SU-DHL-6 (cell line): ENCODE results near the gene GALNT9.

Experiments
- H2AFZ ChIP-seq: fragments of 200-600 bp; sonication (generic); 2 replicates; pipeline ENCODE4 v1.6.1; 2014; ENCODE audit warnings: low read depth, mild to moderate bottlenecking, moderate library complexity, mixed read lengths, antibody characterized with exemption, low read length; ENCODE audit not compliant: severe bottlenecking
- H3F3A ChIP-seq: fragments of 200-600 bp; shearing (Covaris generic); 2 replicates; pipeline ENCODE4 v1.6.0; 2016; ENCODE audit warnings: antibody characterized with exemption, mild to moderate bottlenecking; ENCODE audit not compliant: insufficient read depth
- H3K27ac ChIP-seq: fragments of 200-600 bp; sonication (generic); 2 replicates; pipeline ENCODE4 v1.5.1; 2016; ENCODE audit warnings: low read depth, mild to moderate bottlenecking, low read length, moderate library complexity, mixed read lengths
- H3K27me3 ChIP-seq: fragments of 200-600 bp; sonication (generic), shearing (Covaris generic); 2 replicates; pipeline ENCODE4 v1.6.0; 2014; ENCODE audit warnings: mild to moderate bottlenecking, low read length
- H3K36me3 ChIP-seq: fragments of 200-600 bp; sonication (generic); 2 replicates; pipeline ENCODE4 v1.6.1; 2014; ENCODE audit warnings: mild to moderate bottlenecking, low read length, mixed read lengths
- H3K4me2 ChIP-seq: fragments of 300-600, 200-600 bp; shearing (Covaris generic), sonication (generic); 2 replicates; pipeline ENCODE4 v1.6.0; 2014; ENCODE audit warnings: low read length, low read depth, mild to moderate bottlenecking; ENCODE audit not compliant: poor library complexity, severe bottlenecking
- H3K4me3 ChIP-seq: fragments of 200-600 bp; sonication (generic); 2 replicates; pipeline ENCODE4 v1.5.1; 2014; ENCODE audit warnings: antibody characterized with exemption, low read length, mild to moderate bottlenecking, mixed read lengths; ENCODE audit not compliant: insufficient read depth, poor library complexity, severe bottlenecking
- H3K79me2 ChIP-seq: fragments of 200-600 bp; sonication (generic); 2 replicates; pipeline ENCODE4 v1.6.1; 2014; ENCODE audit warnings: mild to moderate bottlenecking, low read length, moderate library complexity; ENCODE audit not compliant: insufficient read depth
- H3K9ac ChIP-seq: fragments of 200-600 bp; sonication (generic); 2 replicates; pipeline ENCODE4 v1.7.0; 2014; ENCODE audit warnings: mild to moderate bottlenecking, low read length
- H3K9me2 ChIP-seq: fragments of 200-600 bp; sonication (generic); replicated peaks from 2 replicates; pipeline ENCODE4 v1.6.1; 2014; ENCODE audit warnings: low read length; ENCODE audit not compliant: insufficient read depth
- H3K9me3 ChIP-seq: fragments of 200-600 bp; sonication (generic); 2 replicates; pipeline ENCODE4 v1.6.1; 2014; ENCODE audit warnings: low read length, mixed read lengths; ENCODE audit not compliant: insufficient read depth
- H4K20me1 ChIP-seq: fragments of 200-600 bp; sonication (generic); 2 replicates; pipeline ENCODE4 v1.6.1; 2014; ENCODE audit warnings: low read depth, mild to moderate bottlenecking, antibody characterized with exemption, low read length, moderate library complexity, mixed read lengths
- CTCF ChIP-seq: fragments of 200-600 bp; sonication (generic); IDR thresholded peaks from one replicate; pipeline ENCODE4 v1.5.1; 2017; ENCODE audit warnings: antibody characterized with exemption, mild to moderate bottlenecking, low read length, moderate library complexity; ENCODE audit not compliant: insufficient read depth, poor library complexity, severe bottlenecking
- EZH2phosphoT487 ChIP-seq: fragments of 200-600 bp; sonication (generic), shearing (Covaris generic); conservative IDR thresholded peaks from 2 replicates; pipeline ENCODE4 v1.6.1; 2018; ENCODE audit warnings: mild to moderate bottlenecking, antibody characterized with exemption, low read length, moderate library complexity, mixed read lengths

Gene GALNT9

DNA sequence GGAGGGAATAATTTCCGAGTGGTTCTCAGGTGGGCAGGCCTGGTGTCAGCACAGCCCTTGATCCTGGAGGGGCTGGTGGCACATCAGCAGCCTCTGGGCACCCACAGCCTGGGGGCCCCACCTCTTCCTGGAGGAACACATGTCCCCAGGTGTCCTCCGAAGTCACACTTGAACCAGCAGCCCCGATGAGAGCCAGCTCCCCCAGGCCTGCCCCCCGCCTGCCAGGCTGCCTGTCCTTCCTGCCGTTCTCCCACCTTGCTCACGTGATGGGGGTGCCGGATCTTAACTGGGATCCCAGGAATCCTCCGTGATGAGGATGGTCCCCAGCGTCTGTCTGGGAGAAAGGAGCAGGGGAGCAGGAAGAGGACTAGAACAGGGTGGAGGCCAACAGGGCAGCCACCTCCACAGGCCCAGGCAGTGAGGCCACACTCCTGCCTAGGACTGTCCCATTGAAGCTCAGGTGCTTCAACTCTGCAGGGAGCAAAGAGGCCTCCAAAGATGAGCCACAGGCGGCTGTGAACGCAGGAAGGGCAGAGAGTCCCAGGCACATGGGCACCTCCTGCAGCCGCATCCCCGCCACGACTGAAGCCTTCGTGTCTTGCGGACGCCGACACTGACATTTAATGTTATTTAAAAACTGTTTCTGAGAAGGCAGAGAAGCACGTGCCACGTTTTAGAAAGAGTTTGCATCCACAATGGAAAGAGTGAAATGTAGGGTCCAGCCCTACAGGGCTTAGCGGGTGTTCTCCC lies 77.5 kb downstream of the GALNT9 start:
- Histone ChIP-seq H4K20me1 (no peaks in the 10 kb centered on the region), H3K27ac (no peak overlapping the region), H3K79me2 (no peaks in the 10 kb centered on the region), H3K9me2 (no peaks in the 10 kb centered on the region), H3K36me3 (no peaks in the 10 kb centered on the region), H3K27me3 (no peaks in the 10 kb centered on the region), H3K9ac (no peak overlapping the region), H3F3A (no peaks in the 10 kb centered on the region), H3K4me2 (no peak overlapping the region), H3K9me3 (no peaks in the 10 kb centered on the region), H2AFZ (no peak overlapping the region), H3K4me3 (no peak overlapping the region)
- TF ChIP-seq EZH2phosphoT487 (no peak), CTCF (no peak)

DNA sequence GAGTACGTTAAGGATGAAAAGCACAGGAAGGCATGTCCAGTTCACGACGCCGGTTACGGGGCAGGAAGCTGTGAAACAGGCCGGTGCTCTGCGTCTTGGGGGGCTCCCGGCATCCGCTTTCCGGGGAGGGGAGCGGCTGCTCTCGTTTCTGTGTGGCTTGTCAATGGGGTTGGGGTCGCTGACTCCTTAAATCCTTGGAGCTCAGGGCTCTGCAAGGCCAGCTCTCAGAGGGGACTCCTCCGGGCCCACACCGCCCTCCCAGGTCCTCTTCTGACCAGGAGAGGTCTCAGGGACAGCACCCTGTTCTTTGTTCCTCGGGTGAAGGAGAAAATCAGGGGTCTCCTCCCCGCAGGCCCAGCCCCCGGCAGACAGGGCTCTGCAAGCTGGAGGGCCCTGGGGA lies 78.1 kb downstream of the GALNT9 start:
- no peak overlapping the region for H3K4me3 ChIP-seq
- no peak overlapping the region for H3K27ac ChIP-seq
- no peaks in the 10 kb centered on the region for H3K9me3 ChIP-seq
- no peaks in the 10 kb centered on the region for H3F3A ChIP-seq
- no peaks in the 10 kb centered on the region for H3K27me3 ChIP-seq
- no peak overlapping the region for H3K4me2 ChIP-seq
- H2AFZ ChIP-seq = no peak overlapping the region
- no peak overlapping the region for H3K9ac ChIP-seq
- H4K20me1 ChIP-seq = no peaks in the 10 kb centered on the region
- H3K36me3 ChIP-seq = no peaks in the 10 kb centered on the region
- TF ChIP-seq CTCF (no peak), EZH2phosphoT487 (no peak)
- H3K79me2 ChIP-seq = no peaks in the 10 kb centered on the region
- no peaks in the 10 kb centered on the region for H3K9me2 ChIP-seq

GRCh38 chr12:132250707-132251106 lies 78.7 kb downstream of the GALNT9 start:
- Histone ChIP-seq H4K20me1 (no peaks in the 10 kb centered on the region), H3K4me3 (no peak overlapping the region), H3K36me3 (no peaks in the 10 kb centered on the region), H3F3A (no peaks in the 10 kb centered on the region), H3K79me2 (no peaks in the 10 kb centered on the region), H3K27me3 (no peaks in the 10 kb centered on the region), H3K27ac (no peak overlapping the region), H2AFZ (no peak overlapping the region), H3K9me3 (no peaks in the 10 kb centered on the region), H3K4me2 (no peak overlapping the region), H3K9me2 (no peaks in the 10 kb centered on the region), H3K9ac (no peak overlapping the region)
- TF ChIP-seq CTCF (no peak), EZH2phosphoT487 (no peak)
